ENCODE measurements around the gene ESYT3. TPM values are rescaled to one million over a fixed set of nuclear protein-coding genes. Genes with fewer than 3 reads are reported as not detected.

ESYT3 gene
- total and polyA plus RNA-seq, 4 donors, result under 0.01 to 0.07 (median 0.05) TPM

- Histone ChIP-seq H3K4me3 (ENCODE audit: low read depth in 1 of 3, low read length in 3 of 3) (no peak overlapping the region), H3K4me1 (ENCODE audit: control insufficient read depth in 4 of 4, insufficient read depth in 4 of 4, low read length in 3 of 4) (no peaks in the 10 kb centered on the region), H3K9me3 (ENCODE audit: control insufficient read depth in 4 of 4, low read length in 3 of 4) (no peaks in the 10 kb centered on the region), H3K27ac (ENCODE audit: low read depth in 1 of 2, low read length in 2 of 2) (no peak overlapping the region), H3K27me3 (ENCODE audit: control insufficient read depth in 4 of 4, insufficient read depth in 4 of 4, low read length in 3 of 4) (no peaks in the 10 kb centered on the region), H3K9ac (ENCODE audit: low read depth in 1 of 2, low read length in 2 of 2) (no peak overlapping the region), H3K36me3 (ENCODE audit: control insufficient read depth in 4 of 4, insufficient read depth in 3 of 4, low read depth in 1 of 4, low read length in 3 of 4) (no peaks in the 10 kb centered on the region)
- DNase-seq (ENCODE audit: low spot score), result no peak
- TF ChIP-seq HNF4G (IDR thresholded peaks at IDR 0.05) (no peak), EGR1 (IDR thresholded peaks at IDR 0.05; ENCODE audit: low read depth in 2 of 2) (no peak), REST (IDR thresholded peaks at IDR 0.05) (no peak), CTCF (IDR thresholded peaks at IDR 0.05; ENCODE audit: low read depth, low read length, missing input control) (no peak), YY1 (IDR thresholded peaks at IDR 0.05) (no peak), ZBTB33 (IDR thresholded peaks at IDR 0.05) (no peak), RAD21 (IDR thresholded peaks at IDR 0.05) (no peak), GABPA (IDR thresholded peaks at IDR 0.05 in 1 of 2, conservative IDR thresholded peaks at IDR 0.05 in 1 of 2) (no peak), JUND (IDR thresholded peaks at IDR 0.05) (no peak), RXRA (IDR thresholded peaks at IDR 0.05) (no peak), NR2F2 (IDR thresholded peaks at IDR 0.05) (no peak), FOXA2 (IDR thresholded peaks at IDR 0.05) (no peak), HNF4A (conservative IDR thresholded peaks at IDR 0.05) (no peak)
- TF ChIP-seq, protein P1, sequence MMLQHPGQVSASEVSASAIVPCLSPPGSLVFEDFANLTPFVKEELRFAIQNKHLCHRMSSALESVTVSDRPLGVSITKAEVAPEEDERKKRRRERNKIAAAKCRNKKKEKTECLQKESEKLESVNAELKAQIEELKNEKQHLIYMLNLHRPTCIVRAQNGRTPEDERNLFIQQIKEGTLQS (IDR thresholded peaks at IDR 0.05), result no peak
- 81% methylated on average over 2 of the region's 2 CpGs for WGBS
Observed at GRCh38 chr3:138468886-138469285, 34.5 kb downstream of the ESYT3 start.

- H3K27ac ChIP-seq (ENCODE audit: low read depth in 1 of 2, low read length in 2 of 2), result no peak overlapping the region
- WGBS, result 90% methylated on average over 6 of the region's 6 CpGs
- no peaks in the 10 kb centered on the region for H3K9me3 ChIP-seq (ENCODE audit: control insufficient read depth in 4 of 4, low read length in 3 of 4)
- DNase-seq (ENCODE audit: low spot score), result no peak
- no peak overlapping the region for H3K4me3 ChIP-seq (ENCODE audit: low read depth in 1 of 3, low read length in 3 of 3)
- TF ChIP-seq, protein P1 (IDR thresholded peaks at IDR 0.05), result no peak
- TF ChIP-seq HNF4A (conservative IDR thresholded peaks at IDR 0.05) (no peak), REST (IDR thresholded peaks at IDR 0.05) (no peak)
- no peaks in the 10 kb centered on the region for H3K4me1 ChIP-seq (ENCODE audit: control insufficient read depth in 4 of 4, insufficient read depth in 4 of 4, low read length in 3 of 4)
- H3K36me3 ChIP-seq (ENCODE audit: control insufficient read depth in 4 of 4, insufficient read depth in 3 of 4, low read depth in 1 of 4, low read length in 3 of 4), result no peaks in the 10 kb centered on the region
- no peaks in the 10 kb centered on the region for H3K27me3 ChIP-seq (ENCODE audit: control insufficient read depth in 4 of 4, insufficient read depth in 4 of 4, low read length in 3 of 4)
- no peak overlapping the region for H3K9ac ChIP-seq (ENCODE audit: low read depth in 1 of 2, low read length in 2 of 2)
Observed at GRCh38 chr3:138469874-138470273, 35.5 kb downstream of the ESYT3 start.

Measured in liver (tissue), 9 donors.